Memory B cell (primary cell): ENCODE data around the gene MYH10.

Experiments
- ATAC-seq: fragments of 150-1000 bp; cut with Tn5 transposase; 2 replicates; pipeline ENCODE4 v1.10.0; 2021; ENCODE audit warnings: low read depth, mild to moderate bottlenecking, moderate library complexity
- DNase-seq, 2 donors: peaks; one replicate each; pipeline ENCODE4 v3.0.0; 2022; ENCODE audit warnings: low spot score in 2 of 2
- H3K27ac Mint-ChIP-seq: one replicate; pipeline ENCODE4 v1.8.0; 2022; ENCODE audit warnings: mild to moderate bottlenecking, moderate library complexity, mixed read lengths
- H3K27me3 Mint-ChIP-seq: one replicate; pipeline ENCODE4 v1.8.0; 2022; ENCODE audit warnings: mixed read lengths
- H3K36me3 Mint-ChIP-seq: one replicate; pipeline ENCODE4 v1.8.0; 2022; ENCODE audit warnings: mild to moderate bottlenecking, mixed read lengths
- H3K4me1 Mint-ChIP-seq: one replicate; pipeline ENCODE4 v1.8.0; 2022; ENCODE audit warnings: mixed read lengths
- H3K4me3 Mint-ChIP-seq: one replicate; pipeline ENCODE4 v1.8.0; 2022; ENCODE audit warnings: mild to moderate bottlenecking, moderate library complexity, mixed read lengths
- H3K9me3 Mint-ChIP-seq: one replicate; pipeline ENCODE4 v1.8.0; 2022; ENCODE audit warnings: mixed read lengths

The MYH10 gene

GRCh38 chr17:8496081-8496480, 134.4 kb downstream of the MYH10 start:
- no peaks in the 10 kb centered on the region for H3K4me1 Mint-ChIP-seq
- no peak overlapping the region for H3K4me3 Mint-ChIP-seq
- H3K27ac Mint-ChIP-seq = no peak overlapping the region
- H3K9me3 Mint-ChIP-seq = peaks cover 2% of the 10 kb centered on the region
- ATAC-seq (no peak), DNase-seq (no peak)
- no peaks in the 10 kb centered on the region for H3K27me3 Mint-ChIP-seq
- peaks cover 3% of the 10 kb centered on the region for H3K36me3 Mint-ChIP-seq

GRCh38 chr17:8494506-8495111, 135.9 kb downstream of the MYH10 start:
- peak overlapping the region; percentile 25 for H3K27ac Mint-ChIP-seq
- ATAC-seq (no peak), DNase-seq (no peak)
- peaks cover 2% of the 10 kb centered on the region for H3K9me3 Mint-ChIP-seq
- peaks cover 11% of the 10 kb centered on the region for H3K36me3 Mint-ChIP-seq
- no peaks in the 10 kb centered on the region for H3K27me3 Mint-ChIP-seq
- no peaks in the 10 kb centered on the region for H3K4me1 Mint-ChIP-seq
- H3K4me3 Mint-ChIP-seq = no peak overlapping the region

- peaks cover 11% of the 10 kb centered on the region for H3K36me3 Mint-ChIP-seq
- H3K27me3 Mint-ChIP-seq = no peaks in the 10 kb centered on the region
- peaks cover 2% of the 10 kb centered on the region for H3K9me3 Mint-ChIP-seq
- peak overlapping the region; percentile 25 for H3K27ac Mint-ChIP-seq
- DNase-seq = no peak
- no peak for ATAC-seq
- H3K4me3 Mint-ChIP-seq = no peak overlapping the region
- H3K4me1 Mint-ChIP-seq = no peaks in the 10 kb centered on the region
Measured at GRCh38 chr17:8494021-8494420, 136.5 kb downstream of the MYH10 start.

GRCh38 chr17:8492121-8492520, 138.4 kb downstream of the MYH10 start:
- H3K36me3 Mint-ChIP-seq = peaks cover 18% of the 10 kb centered on the region
- H3K4me3 Mint-ChIP-seq = no peak overlapping the region
- no peak overlapping the region for H3K27ac Mint-ChIP-seq
- DNase-seq (no peak), ATAC-seq (no peak)
- no peaks in the 10 kb centered on the region for H3K4me1 Mint-ChIP-seq
- peaks cover 2% of the 10 kb centered on the region for H3K9me3 Mint-ChIP-seq
- no peaks in the 10 kb centered on the region for H3K27me3 Mint-ChIP-seq

- peaks cover 26% of the 10 kb centered on the region for H3K36me3 Mint-ChIP-seq
- H3K27me3 Mint-ChIP-seq = no peaks in the 10 kb centered on the region
- DNase-seq (no peak), ATAC-seq (no peak)
- H3K27ac Mint-ChIP-seq = no peak overlapping the region
- peaks cover 2% of the 10 kb centered on the region for H3K9me3 Mint-ChIP-seq
- no peaks in the 10 kb centered on the region for H3K4me1 Mint-ChIP-seq
- no peak overlapping the region for H3K4me3 Mint-ChIP-seq
Measured at GRCh38 chr17:8490256-8491023, 140.1 kb downstream of the MYH10 start.

GRCh38 chr17:8489841-8490240, 140.7 kb downstream of the MYH10 start:
- Mint-ChIP-seq H3K36me3 (peaks cover 28% of the 10 kb centered on the region), H3K4me1 (no peaks in the 10 kb centered on the region), H3K4me3 (no peak overlapping the region), H3K27ac (no peak overlapping the region), H3K9me3 (peaks cover 2% of the 10 kb centered on the region), H3K27me3 (no peaks in the 10 kb centered on the region)
- no peak for ATAC-seq
- no peak for DNase-seq

GRCh38 chr17:8488901-8489300, 141.6 kb downstream of the MYH10 start:
- Mint-ChIP-seq H3K27ac (no peak overlapping the region), H3K36me3 (peaks cover 30% of the 10 kb centered on the region)

GRCh38 chr17:8488491-8488890, 142.0 kb downstream of the MYH10 start:
- no peak for ATAC-seq

More at GRCh38 chr17:8488901-8489300, 141.6 kb downstream of the MYH10 start:
- Mint-ChIP-seq H3K4me3 (no peak overlapping the region), H3K4me1 (no peaks in the 10 kb centered on the region), H3K9me3 (peaks cover 2% of the 10 kb centered on the region), H3K27me3 (no peaks in the 10 kb centered on the region)
- ATAC-seq (no peak), DNase-seq (no peak)

GRCh38 chr17:8487743-8488142, 142.8 kb downstream of the MYH10 start:
- no peak overlapping the region for H3K27ac Mint-ChIP-seq
- DNase-seq (no peak), ATAC-seq (no peak)
- H3K36me3 Mint-ChIP-seq = peaks cover 35% of the 10 kb centered on the region
- H3K27me3 Mint-ChIP-seq = no peaks in the 10 kb centered on the region
- H3K9me3 Mint-ChIP-seq = peaks cover 1% of the 10 kb centered on the region
- no peak overlapping the region for H3K4me3 Mint-ChIP-seq
- H3K4me1 Mint-ChIP-seq = no peaks in the 10 kb centered on the region

More at GRCh38 chr17:8488491-8488890, 142.0 kb downstream of the MYH10 start:
- Mint-ChIP-seq H3K9me3 (peaks cover 2% of the 10 kb centered on the region), H3K27ac (no peak overlapping the region), H3K4me1 (no peaks in the 10 kb centered on the region), H3K36me3 (peaks cover 30% of the 10 kb centered on the region), H3K4me3 (no peak overlapping the region), H3K27me3 (no peaks in the 10 kb centered on the region)
- no peak for DNase-seq

- Mint-ChIP-seq H3K4me3 (no peak overlapping the region), H3K27ac (no peak overlapping the region), H3K27me3 (no peaks in the 10 kb centered on the region), H3K4me1 (no peaks in the 10 kb centered on the region), H3K36me3 (peaks cover 37% of the 10 kb centered on the region), H3K9me3 (no peaks in the 10 kb centered on the region)
- ATAC-seq (no peak), DNase-seq (no peak)
Measured at GRCh38 chr17:8487130-8487645, 143.3 kb downstream of the MYH10 start.

GRCh38 chr17:8485491-8485890, 145.0 kb downstream of the MYH10 start:
- Mint-ChIP-seq H3K4me3 (no peak overlapping the region), H3K4me1 (no peaks in the 10 kb centered on the region), H3K9me3 (no peaks in the 10 kb centered on the region), H3K27me3 (no peaks in the 10 kb centered on the region), H3K36me3 (peaks cover 38% of the 10 kb centered on the region), H3K27ac (no peak overlapping the region)
- DNase-seq (no peak), ATAC-seq (no peak)

GRCh38 chr17:8484465-8484864, 146.1 kb downstream of the MYH10 start:
- Mint-ChIP-seq H3K4me3 (no peak overlapping the region), H3K27ac (no peak overlapping the region)

GRCh38 chr17:8482546-8482945, 148.0 kb downstream of the MYH10 start:
- Mint-ChIP-seq H3K4me1 (no peaks in the 10 kb centered on the region), H3K36me3 (peaks cover 34% of the 10 kb centered on the region), H3K9me3 (no peaks in the 10 kb centered on the region), H3K4me3 (no peak overlapping the region), H3K27me3 (no peaks in the 10 kb centered on the region), H3K27ac (no peak overlapping the region)
- no peak for DNase-seq
- no peak for ATAC-seq

More at GRCh38 chr17:8484465-8484864, 146.1 kb downstream of the MYH10 start:
- no peaks in the 10 kb centered on the region for H3K27me3 Mint-ChIP-seq
- ATAC-seq = no peak
- DNase-seq = no peak
- no peaks in the 10 kb centered on the region for H3K9me3 Mint-ChIP-seq
- no peaks in the 10 kb centered on the region for H3K4me1 Mint-ChIP-seq
- peaks cover 35% of the 10 kb centered on the region for H3K36me3 Mint-ChIP-seq

- DNase-seq = no peak
- H3K36me3 Mint-ChIP-seq = peaks cover 30% of the 10 kb centered on the region
- no peak overlapping the region for H3K4me3 Mint-ChIP-seq
- H3K9me3 Mint-ChIP-seq = no peaks in the 10 kb centered on the region
- H3K4me1 Mint-ChIP-seq = no peaks in the 10 kb centered on the region
- H3K27ac Mint-ChIP-seq = no peak overlapping the region
- H3K27me3 Mint-ChIP-seq = no peaks in the 10 kb centered on the region
- no peak for ATAC-seq
Measured at GRCh38 chr17:8481703-8482102, 148.8 kb downstream of the MYH10 start.
